Pancreas (tissue), 10 donors: ENCODE measurements around the gene PXK. TPM values are rescaled to one million over a fixed set of nuclear protein-coding genes. Genes with fewer than 3 reads are reported as not detected.
A peak's percentile ranks its signal among the peaks of the same experiment; 100 is the strongest.
"Not testable (repeated sequence)": the region's sequence is repeated elsewhere in the genome, so short reads cannot be mapped to it uniquely, and the experiment has no call there.

Experiments
- ATAC-seq, 4 donors: fragments of 200-7000 bp; cut with Tn5 transposase; one replicate each; pipeline versions ENCODE4 v1.8.0 to v1.9.1; 2020; ENCODE audit warnings: mild to moderate bottlenecking in 4 of 4, moderate library complexity in 4 of 4
- DNase-seq, 6 donors: peaks; one replicate each; pipeline ENCODE4 v3.0.0-alpha.2; 2020
- FAIRE-seq: peaks from 2 replicates; lab custom pipeline; 2012; peaks lifted over from hg19 to GRCh38; lab: Jason Lieb, UNC
- H3K27ac ChIP-seq, 4 donors: fragments of 200-600 bp; sonication (generic); 1 replicate in 3 of 4; 2 replicates in 1 of 4; pipeline versions ENCODE4 v1.5.0 to v1.8.0; 2020
- H3K27me3 ChIP-seq, 4 donors: fragments of 200-600 bp; one replicate each; pipeline ENCODE4 v1.8.0; 2021
- H3K36me3 ChIP-seq, 3 donors: fragments of 200-600 bp; sonication (generic) in 1 of 3; one replicate each; pipeline versions ENCODE4 v1.5.0 to v1.8.0; 2020 to 2021
- H3K4me1 ChIP-seq, 3 donors: fragments of 200-600 bp; one replicate each; pipeline ENCODE4 v1.8.0; 2021
- H3K4me3 ChIP-seq, 4 donors: fragments of 200-600 bp; sonication (generic) in 2 of 4; one replicate each; pipeline versions ENCODE4 v1.5.0 to v1.8.0; 2020 to 2021
- H3K9me3 ChIP-seq, 4 donors: fragments of 200-600 bp; one replicate each; pipeline ENCODE4 v1.8.0; 2021
- CTCF ChIP-seq, 4 donors: fragments of 200-600 bp; sonication (generic) in 3 of 4; IDR thresholded peaks; one replicate each; pipeline versions ENCODE4 v1.5.0 to v1.8.0; 2021; ENCODE audit warnings: antibody characterized with exemption in 4 of 4
- WGBS, 2 donors: extraction: QIAGEN DNeasy Blood & Tissue Kit; methylation state at CpG; one replicate each; pipeline ENCODE4 v1.1.7; 2013; 5-methylcytosine and 5-hydroxymethylcytosine counted together
- intact Hi-C, 3 donors: fragments of 100-400 bp; cut with DNase I; formaldehyde crosslinking; loops; one replicate each; pipeline versions ENCODE4 v1.11.1 to v1.14.2; 2022
- polyA plus RNA-seq, 2 donors: library from polyadenylated mRNA; stranded (reverse); fragments of 200-250 nt; gene quantifications; one replicate each; pipeline ENCODE4 v1.2.3, GENCODE V29; 2013
- total RNA-seq, 6 donors: library from RNA; stranded (reverse); fragmentation: NEBNext Ultra II Directional in 4 of 6; extraction: Animal tissue kit (Norgen Biotek cat#: 25700) in 4 of 6; gene quantifications; one replicate each; pipeline versions ENCODE4 v1.2.1 to v1.2.4, GENCODE V29; 2021 to 2023
- donor health status: healthy with polysubstance abuse.
- donor health status: DM: no; HTN: no; CAD: no; lungs with moderate emphysema.
- donor health status: DM: no; HTN: no; CAD: no.
- donor health status: control.
- donor health status: control.
- donor health status: Bipolar disorder and iron deficiency.
- donor health status: DM: yes; HTN: yes; CAD: no.
- donor health status: DM: no; HTN: no; CAD: no.
- donor health status: DM: no; HTN: no; CAD: no.
- donor health status: DM: yes; HTN: yes; CAD: no.

Gene PXK
- total RNA-seq (10 to 100 TPM in 1 of 6 donors, 1 to 10 TPM in 5; 6.1 to 11.2 (median 7.9) TPM), polyA plus RNA-seq (1 to 10 TPM; 3.2 to 6.2 TPM)

- Histone ChIP-seq H3K9me3 (no peaks in the 10 kb centered on the region), H3K4me3 (peak within 1 kb of the TSS; percentile 55 to 83 (median 72)), H3K36me3 (no peaks in the 10 kb centered on the region), H3K27me3 (no peaks in the 10 kb centered on the region), H3K27ac (peak within 1 kb of the TSS in 1 of 4 donors; percentile 33), H3K4me1 (peaks cover 0 to 10% (median 5%) of the 10 kb centered on the region in 3 donors)
- DNase-seq (peak; percentile 73 to 95 (median 82)), FAIRE-seq (no peak), ATAC-seq (peak; percentile 93 to 99 (median 96))
- WGBS, 2 donors: 0 to 1% methylated on average over 44 to 79 of the region's 79 CpGs
- intact Hi-C loops: loop anchor here in 1 of 3 donors (10.0 kb wide), 1 partner anchor 162 kb away; the partner anchor contains the start of gene KCTD6
- TF ChIP-seq CTCF (IDR thresholded peaks at IDR 0.05): no peak
Measured at GRCh38 chr3:58332575-58333188, at the start of gene PXK. PXK (plus strand) TSS chr3:58332892; CDS start chr3:58332989, 97 bp downstream.

- Histone ChIP-seq H3K9me3 (no peaks in the 10 kb centered on the region), H3K27me3 (no peaks in the 10 kb centered on the region), H3K4me1 (no peaks in the 10 kb centered on the region), H3K36me3 (no peaks in the 10 kb centered on the region), H3K4me3 (no peak overlapping the region), H3K27ac (no peak overlapping the region)
- 73 to 75% methylated on average over 7 of the region's 7 CpGs for WGBS, 2 donors
- FAIRE-seq (no peak), ATAC-seq (no peak), DNase-seq (no peak)
- no peak for TF ChIP-seq CTCF (IDR thresholded peaks at IDR 0.05)
- intact Hi-C loops: no loop called here
Measured at GRCh38 chr3:58285334-58285733, 47.4 kb upstream of the PXK start.

GRCh38 chr3:58287354-58287753, 45.3 kb upstream of the PXK start:
- WGBS, 2 donors: 91 to 95% methylated on average over 6 of the region's 6 CpGs
- Histone ChIP-seq H3K4me3 (no peak overlapping the region), H3K27me3 (no peaks in the 10 kb centered on the region), H3K4me1 (no peaks in the 10 kb centered on the region), H3K27ac (no peak overlapping the region), H3K36me3 (no peaks in the 10 kb centered on the region), H3K9me3 (no peaks in the 10 kb centered on the region)
- intact Hi-C loops: no loop called here
- TF ChIP-seq CTCF (IDR thresholded peaks at IDR 0.05): no peak
- no peak for DNase-seq
- FAIRE-seq: no peak
- no peak for ATAC-seq

- FAIRE-seq (no peak), ATAC-seq (no peak), DNase-seq (no peak)
- no peak for TF ChIP-seq CTCF (IDR thresholded peaks at IDR 0.05)
- Histone ChIP-seq H3K4me1 (no peaks in the 10 kb centered on the region), H3K4me3 (no peak overlapping the region), H3K27me3 (no peaks in the 10 kb centered on the region), H3K9me3 (no peaks in the 10 kb centered on the region), H3K27ac (no peak overlapping the region), H3K36me3 (no peaks in the 10 kb centered on the region)
- WGBS, 2 donors: 87 to 88% methylated on average over 4 of the region's 4 CpGs
- intact Hi-C loops: no loop called here
Measured at GRCh38 chr3:58288011-58288728, 44.5 kb upstream of the PXK start.

- H3K4me3 ChIP-seq, H3K27me3 ChIP-seq, FAIRE-seq, H3K27ac ChIP-seq, H3K9me3 ChIP-seq, H3K36me3 ChIP-seq, DNase-seq, ATAC-seq, intact Hi-C loops, H3K4me1 ChIP-seq: not testable (repeated sequence)
- 90 to 94% methylated on average over 3 of the region's 4 CpGs for WGBS, 2 donors
Measured at GRCh38 chr3:58288964-58289613, 43.6 kb upstream of the PXK start.

GRCh38 chr3:58290446-58290845, 42.2 kb upstream of the PXK start:
- intact Hi-C loops: loop anchor here in 1 of 3 donors (10.0 kb wide), 1 partner anchor 106 kb away; no protein-coding TSS in a partner anchor
- not testable (repeated sequence) for FAIRE-seq, H3K4me1 ChIP-seq, H3K9me3 ChIP-seq, H3K27me3 ChIP-seq, H3K4me3 ChIP-seq, H3K27ac ChIP-seq, ATAC-seq, DNase-seq, H3K36me3 ChIP-seq
- 98 to 99% methylated on average over 12 to 30 of the region's 33 CpGs for WGBS, 2 donors
